ENCODE results near the gene ZNF175.
"Not testable (repeated sequence)": the region's sequence is repeated elsewhere in the genome, so short reads cannot be mapped to it uniquely, and the experiment has no call there.

Gene ZNF175

DNA sequence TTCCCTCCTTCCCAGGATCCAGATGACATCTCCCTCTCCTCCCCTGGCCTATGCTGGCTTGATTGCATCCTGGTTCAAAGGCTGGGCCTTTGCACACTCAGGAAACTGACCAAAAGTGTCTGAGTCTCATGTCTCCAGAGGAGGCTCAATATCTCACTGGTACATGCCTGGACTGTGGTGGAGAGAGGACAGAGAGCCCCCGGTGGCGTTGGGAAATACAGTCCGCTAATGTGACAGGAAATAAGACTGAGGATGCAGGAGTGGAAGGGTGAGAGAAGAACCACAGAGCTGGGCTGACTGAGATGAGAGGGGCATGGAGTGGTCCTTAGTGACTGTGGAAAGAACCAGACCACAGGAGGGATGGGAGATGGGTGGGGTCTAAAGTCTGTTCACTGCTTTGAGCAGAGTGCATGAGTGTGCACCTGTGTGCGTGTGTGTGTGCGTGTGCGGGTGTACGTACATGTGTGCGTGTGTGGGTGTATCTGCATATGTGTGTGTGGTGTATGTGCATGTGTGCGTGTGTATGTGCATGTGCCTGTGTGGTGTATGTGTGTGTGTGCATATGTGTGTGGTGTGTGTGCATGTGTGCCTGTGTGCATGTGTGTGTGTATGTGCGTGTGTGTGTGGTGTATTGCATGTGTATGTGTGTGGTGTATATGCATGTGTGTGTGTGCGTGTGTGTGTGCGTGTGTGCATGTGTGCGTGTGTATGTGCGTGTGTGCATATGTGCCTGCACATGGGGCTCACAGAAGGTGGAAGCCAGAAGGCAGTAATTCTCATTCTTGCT lies 57.3 kb downstream of the ZNF175 start:
- no peak for DNase-seq (ENCODE audit: low read depth)

DNA sequence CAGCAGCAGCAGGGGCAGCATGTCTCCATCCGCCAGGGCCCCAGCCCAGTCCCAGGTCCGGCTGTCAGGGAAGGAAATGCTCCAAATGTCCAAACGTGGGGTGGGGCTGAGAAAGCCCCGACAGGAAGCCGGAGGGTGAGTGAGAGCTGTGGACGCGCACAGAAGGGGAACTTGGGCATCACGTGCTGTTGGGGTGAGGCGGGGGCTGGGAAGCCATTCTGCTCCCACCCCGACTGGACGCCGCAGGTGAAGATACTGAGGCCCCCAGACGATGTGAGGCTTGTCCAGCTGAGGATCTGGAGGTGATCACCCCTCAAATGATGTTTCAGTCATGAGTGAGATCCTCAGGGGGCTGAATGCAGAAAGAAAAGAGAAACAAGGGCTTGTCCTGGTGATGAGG lies 59.2 kb downstream of the ZNF175 start, which contains the start of gene SIGLEC5:
Gene SIGLEC5 (minus strand): TSS at position 87 of the 400 bp plus-strand sequence. CDS start 66 bp downstream, at position 21.
- not testable (repeated sequence) for DNase-seq (ENCODE audit: low read depth)

DNA sequence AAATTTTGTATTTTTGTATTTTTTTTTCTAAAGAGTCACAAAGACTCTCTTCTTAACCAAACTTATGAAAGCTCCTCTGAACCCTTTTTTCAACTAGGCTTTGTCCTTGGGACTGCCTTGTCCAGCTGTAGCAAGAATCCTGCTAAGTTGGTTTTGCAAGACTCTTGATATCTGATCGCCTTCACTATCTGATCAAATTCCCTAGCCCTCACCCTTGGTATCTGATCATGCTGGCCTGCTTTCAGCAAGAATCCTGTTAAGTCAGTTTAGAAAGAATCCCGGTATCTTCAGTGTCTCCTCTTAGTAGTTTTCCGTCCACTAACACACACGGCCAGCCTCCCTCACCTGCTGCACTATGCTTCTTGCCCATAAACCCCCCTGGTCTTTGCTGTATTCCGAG lies 61.0 kb downstream of the ZNF175 start:
- no peak for DNase-seq (ENCODE audit: low read depth)

DNA sequence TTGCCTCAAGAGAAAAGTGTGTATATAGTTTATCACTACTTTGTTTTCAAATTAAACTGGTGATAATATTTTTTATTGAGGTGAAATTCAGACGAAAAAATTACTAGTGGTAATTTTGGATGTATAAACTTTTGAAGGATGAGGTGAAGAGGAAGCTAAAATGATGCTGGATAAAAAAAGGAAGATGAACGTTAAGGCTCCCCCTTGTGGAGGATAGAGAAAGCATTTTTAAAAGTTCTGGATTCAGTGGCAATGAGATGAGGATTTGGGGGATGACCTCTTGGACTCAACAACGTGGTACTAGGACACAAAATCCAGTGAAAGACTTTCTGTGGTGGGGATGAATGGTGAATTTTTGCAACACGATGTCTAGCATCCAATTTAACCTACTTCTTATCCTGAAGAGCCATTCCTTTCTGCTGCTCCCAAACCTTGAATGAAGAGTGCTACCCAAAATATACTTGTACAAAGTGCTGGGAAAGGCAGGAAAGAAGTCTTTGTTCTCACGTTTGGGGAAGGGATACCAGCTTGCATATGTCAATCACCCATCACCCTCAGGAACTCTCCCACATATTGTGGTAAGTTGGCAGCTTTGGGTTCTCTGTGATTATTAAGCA lies 66.4 kb downstream of the ZNF175 start:
- DNase-seq (ENCODE audit: low read depth) = no peak

DNA sequence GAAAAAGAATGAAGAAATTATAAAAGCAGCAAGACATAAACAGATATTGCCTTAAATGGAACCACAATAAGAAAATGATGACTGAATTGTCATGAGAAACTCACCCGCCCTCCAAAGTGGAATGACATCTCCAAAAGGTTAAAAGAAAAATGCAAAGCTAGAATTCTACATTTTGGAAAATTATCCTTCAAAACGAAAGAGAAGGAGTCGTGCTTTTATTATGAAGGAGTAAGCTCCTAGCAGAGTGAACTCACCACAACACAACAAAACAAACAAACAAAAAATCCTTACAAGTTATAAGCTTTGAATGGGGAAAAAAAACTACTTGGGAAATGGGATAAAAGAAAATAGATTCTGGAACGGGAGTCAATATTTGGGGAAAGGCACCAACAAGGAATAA lies 68.8 kb downstream of the ZNF175 start:
- DNase-seq (ENCODE audit: low read depth) = no peak

DNA sequence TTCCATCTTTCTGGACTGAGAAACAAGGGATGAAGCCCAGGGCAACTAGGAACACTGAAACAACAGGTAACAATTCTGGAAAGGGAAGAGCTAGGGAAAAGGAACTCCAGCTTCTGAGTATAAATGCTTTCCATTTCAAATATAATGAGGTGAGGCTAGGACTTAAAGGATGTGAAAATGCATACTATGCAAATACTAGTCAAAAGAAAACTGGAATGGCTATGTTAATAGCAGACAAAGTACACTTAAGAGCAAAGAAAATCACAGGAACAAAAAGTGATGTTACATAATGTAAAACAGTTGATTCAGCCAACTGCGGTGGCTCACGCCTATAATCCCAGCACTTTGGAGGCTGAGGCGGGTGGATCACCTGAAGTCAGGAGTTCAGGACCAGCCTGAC lies 69.3 kb downstream of the ZNF175 start:
- no peak for DNase-seq (ENCODE audit: low read depth)

DNA sequence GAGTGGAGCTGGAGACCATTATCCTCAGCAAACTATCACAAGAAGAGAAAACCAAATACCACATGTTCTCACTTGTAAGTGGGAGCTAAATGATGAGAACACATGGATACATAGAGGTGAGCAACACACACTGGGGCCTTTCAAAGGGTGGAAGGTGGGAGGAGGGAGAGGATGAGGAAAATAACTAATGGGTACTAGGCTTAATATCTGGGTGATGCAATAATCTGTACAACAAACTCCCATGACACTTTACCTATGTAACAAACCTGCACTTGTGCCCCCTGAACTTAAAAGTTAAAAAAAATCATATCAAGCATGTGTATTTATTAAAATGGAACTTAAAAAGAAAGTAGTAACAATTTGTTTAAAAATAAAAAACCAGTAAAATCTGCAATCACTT lies 70.6 kb downstream of the ZNF175 start:
- no peak for DNase-seq (ENCODE audit: low read depth)

Data from HS-5 (cell line).